OCI-LY7 (cell line): ENCODE results near the gene APOB.

Experiments used
- CTCF ChIP-seq: fragments of 200-600 bp; sonication (generic); conservative IDR thresholded peaks from 2 replicates; pipeline ENCODE4 v1.5.1; 2014; ENCODE audit warnings: mild to moderate bottlenecking, antibody characterized with exemption, low read length, moderate library complexity, mixed read lengths
- EZH2phosphoT487 ChIP-seq: fragments of 200-600 bp; sonication (generic); IDR thresholded peaks from 2 replicates; pipeline ENCODE4 v1.6.1; 2018; ENCODE audit warnings: low read depth, borderline replicate concordance, mild to moderate bottlenecking, mixed run types, antibody characterized with exemption, low read length, moderate library complexity, mixed read lengths

- TF ChIP-seq CTCF (no peak), EZH2phosphoT487 (no peak)
Observed at GRCh38 chr2:20965221-20965620, 78.7 kb downstream of the APOB start.
